ENCODE measurements around the gene CRISPLD2. TPM values are rescaled to one million over a fixed set of nuclear protein-coding genes. Genes with fewer than 3 reads are reported as not detected.

The CRISPLD2 gene
- total RNA-seq, 1 donor from 2014 or later: not detected

DNA sequence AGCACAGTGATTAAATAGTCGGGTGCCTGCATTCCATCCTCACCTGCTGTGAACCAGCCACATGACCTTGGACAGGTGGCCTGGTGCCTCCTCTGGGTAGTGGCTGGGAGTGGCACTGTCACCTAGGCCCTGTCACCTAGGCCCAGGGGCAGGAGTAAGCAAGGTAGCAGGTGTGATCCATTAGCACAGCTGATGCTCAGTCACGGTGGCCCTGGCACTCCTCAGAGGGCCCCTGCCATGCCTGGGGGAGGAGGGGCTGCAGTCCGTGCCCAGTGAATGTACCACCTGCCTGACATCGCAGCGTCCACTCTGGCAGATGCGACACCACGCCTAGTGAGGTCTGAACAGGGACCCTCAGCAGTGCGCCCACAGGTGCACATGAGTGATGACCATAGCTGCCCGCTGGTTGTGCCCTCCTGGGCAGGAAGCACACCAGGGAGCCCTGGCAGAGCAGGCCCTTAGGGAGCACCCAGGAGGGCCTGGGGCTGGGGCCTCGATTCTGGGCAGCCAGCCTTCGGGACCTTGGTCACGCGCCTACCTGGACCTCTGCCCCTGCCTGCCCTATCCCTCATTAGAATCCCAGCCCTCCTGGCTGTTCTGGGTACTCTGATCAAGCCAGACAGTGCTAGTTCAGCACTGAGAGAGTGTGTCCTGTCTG is 33.1 kb upstream of the CRISPLD2 start:
- ATAC-seq (ENCODE audit: low read depth): no peak
- no peaks in the 10 kb centered on the region for H3K27me3 Mint-ChIP-seq
- no peaks in the 10 kb centered on the region for H3K9me3 Mint-ChIP-seq
- TF ChIP-seq, protein P1, sequence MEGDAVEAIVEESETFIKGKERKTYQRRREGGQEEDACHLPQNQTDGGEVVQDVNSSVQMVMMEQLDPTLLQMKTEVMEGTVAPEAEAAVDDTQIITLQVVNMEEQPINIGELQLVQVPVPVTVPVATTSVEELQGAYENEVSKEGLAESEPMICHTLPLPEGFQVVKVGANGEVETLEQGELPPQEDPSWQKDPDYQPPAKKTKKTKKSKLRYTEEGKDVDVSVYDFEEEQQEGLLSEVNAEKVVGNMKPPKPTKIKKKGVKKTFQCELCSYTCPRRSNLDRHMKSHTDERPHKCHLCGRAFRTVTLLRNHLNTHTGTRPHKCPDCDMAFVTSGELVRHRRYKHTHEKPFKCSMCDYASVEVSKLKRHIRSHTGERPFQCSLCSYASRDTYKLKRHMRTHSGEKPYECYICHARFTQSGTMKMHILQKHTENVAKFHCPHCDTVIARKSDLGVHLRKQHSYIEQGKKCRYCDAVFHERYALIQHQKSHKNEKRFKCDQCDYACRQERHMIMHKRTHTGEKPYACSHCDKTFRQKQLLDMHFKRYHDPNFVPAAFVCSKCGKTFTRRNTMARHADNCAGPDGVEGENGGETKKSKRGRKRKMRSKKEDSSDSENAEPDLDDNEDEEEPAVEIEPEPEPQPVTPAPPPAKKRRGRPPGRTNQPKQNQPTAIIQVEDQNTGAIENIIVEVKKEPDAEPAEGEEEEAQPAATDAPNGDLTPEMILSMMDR (IDR thresholded peaks at IDR 0.05): no peak
- intact Hi-C loops (cut with micrococcal nuclease): no loop called here
- CTCF ChIA-PET: no interaction called here
- no peaks in the 10 kb centered on the region for H3K4me1 Mint-ChIP-seq
- DNase-seq: no peak
- peaks cover 20% of the 10 kb centered on the region for H3K36me3 Mint-ChIP-seq (ENCODE audit: low read depth)
- H3K27ac Mint-ChIP-seq: no peak overlapping the region
- no peak overlapping the region for H3K4me3 Mint-ChIP-seq
- POLR2A ChIA-PET: no interaction called here

DNA sequence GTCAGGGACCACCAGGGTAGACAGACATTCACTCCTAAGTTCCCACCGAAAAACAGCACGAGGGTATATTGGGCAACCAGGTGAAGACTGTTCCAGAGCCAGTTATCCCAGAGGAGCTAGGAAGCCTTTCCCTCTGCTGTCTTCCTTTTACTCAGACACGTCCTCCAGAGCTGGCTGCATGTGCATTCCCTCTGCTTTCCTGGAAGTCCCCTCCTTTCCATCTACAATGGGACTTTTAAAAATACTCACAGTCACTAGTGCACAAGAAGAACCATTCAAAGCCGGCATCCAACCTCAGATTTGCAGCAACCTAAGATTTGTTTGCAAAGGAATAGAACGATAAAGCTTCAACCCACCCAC is 32.5 kb upstream of the CRISPLD2 start:
- H3K27ac Mint-ChIP-seq: no peak overlapping the region
- intact Hi-C loops (cut with micrococcal nuclease): no loop called here
- H3K4me3 Mint-ChIP-seq: no peak overlapping the region

DNA sequence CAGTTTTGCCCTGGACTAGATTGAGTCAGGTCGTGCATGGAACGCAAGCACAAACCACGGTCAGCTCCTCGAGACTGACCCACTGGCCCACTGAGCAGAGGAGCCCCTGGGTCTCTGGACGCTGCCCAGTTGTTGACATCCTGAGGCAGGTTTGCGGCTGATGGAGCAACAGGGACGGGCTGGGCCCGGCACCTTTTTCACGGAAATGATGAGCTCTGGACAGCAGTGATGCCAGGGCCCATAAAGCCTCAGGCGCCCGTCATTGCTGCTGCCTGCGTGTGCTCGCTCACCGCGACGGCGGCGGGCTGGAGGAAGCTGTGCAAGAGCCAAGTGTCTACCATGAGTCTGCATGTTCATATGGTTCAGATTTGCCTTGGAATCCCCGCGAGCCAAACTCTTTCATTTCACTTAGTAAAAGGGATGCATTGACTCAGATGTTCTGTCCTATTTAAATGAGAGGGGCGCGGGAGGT is 30.8 kb upstream of the CRISPLD2 start:
- intact Hi-C loops (cut with micrococcal nuclease): no loop called here
- POLR2A ChIA-PET: no interaction called here
- ATAC-seq (ENCODE audit: low read depth) (no peak), DNase-seq (no peak)
- TF ChIP-seq, protein P1 (IDR thresholded peaks at IDR 0.05): no peak
- Mint-ChIP-seq H3K27ac (no peak overlapping the region), H3K27me3 (no peaks in the 10 kb centered on the region), H3K9me3 (no peaks in the 10 kb centered on the region), H3K4me1 (no peaks in the 10 kb centered on the region), H3K4me3 (no peak overlapping the region), H3K36me3 (ENCODE audit: low read depth) (peaks cover 14% of the 10 kb centered on the region)
- CTCF ChIA-PET: no interaction called here

More for the DNA sequence above, 32.5 kb upstream of the CRISPLD2 start:
- CTCF ChIA-PET: no interaction called here
- no peak for ATAC-seq (ENCODE audit: low read depth)
- Mint-ChIP-seq H3K4me1 (no peaks in the 10 kb centered on the region), H3K36me3 (ENCODE audit: low read depth) (peaks cover 17% of the 10 kb centered on the region), H3K27me3 (no peaks in the 10 kb centered on the region), H3K9me3 (no peaks in the 10 kb centered on the region)
- POLR2A ChIA-PET: no interaction called here
- no peak for DNase-seq
- TF ChIP-seq, protein P1 (IDR thresholded peaks at IDR 0.05): no peak

DNA sequence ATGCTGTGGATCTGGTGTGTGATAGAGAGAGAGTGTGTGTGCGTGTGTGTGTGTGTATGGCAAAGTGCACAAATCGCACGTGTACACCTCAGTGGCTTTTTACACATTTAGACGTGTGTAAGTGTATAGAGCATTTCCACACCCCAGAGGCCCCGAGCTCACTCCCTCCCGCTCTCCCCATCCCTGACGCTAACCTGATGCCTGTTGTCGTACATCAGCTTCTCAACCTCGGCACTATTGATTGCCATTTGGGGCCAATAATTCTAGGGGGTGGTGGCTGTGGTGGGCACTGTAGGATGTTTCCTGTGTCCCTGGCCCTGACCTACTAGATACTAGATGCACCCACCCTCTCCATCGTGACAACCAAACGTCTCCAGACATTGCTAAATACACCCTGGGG is 30.4 kb upstream of the CRISPLD2 start:
- DNase-seq (no peak), ATAC-seq (ENCODE audit: low read depth) (no peak)
- H3K36me3 Mint-ChIP-seq (ENCODE audit: low read depth): peaks cover 13% of the 10 kb centered on the region
- no peaks in the 10 kb centered on the region for H3K9me3 Mint-ChIP-seq
- ChIA-PET CTCF (no interaction called here), POLR2A (no interaction called here)
- H3K27me3 Mint-ChIP-seq: no peaks in the 10 kb centered on the region
- intact Hi-C loops (cut with micrococcal nuclease): no loop called here
- TF ChIP-seq, protein P1 (IDR thresholded peaks at IDR 0.05): no peak
- H3K27ac Mint-ChIP-seq: no peak overlapping the region
- H3K4me3 Mint-ChIP-seq: no peak overlapping the region
- no peaks in the 10 kb centered on the region for H3K4me1 Mint-ChIP-seq

DNA sequence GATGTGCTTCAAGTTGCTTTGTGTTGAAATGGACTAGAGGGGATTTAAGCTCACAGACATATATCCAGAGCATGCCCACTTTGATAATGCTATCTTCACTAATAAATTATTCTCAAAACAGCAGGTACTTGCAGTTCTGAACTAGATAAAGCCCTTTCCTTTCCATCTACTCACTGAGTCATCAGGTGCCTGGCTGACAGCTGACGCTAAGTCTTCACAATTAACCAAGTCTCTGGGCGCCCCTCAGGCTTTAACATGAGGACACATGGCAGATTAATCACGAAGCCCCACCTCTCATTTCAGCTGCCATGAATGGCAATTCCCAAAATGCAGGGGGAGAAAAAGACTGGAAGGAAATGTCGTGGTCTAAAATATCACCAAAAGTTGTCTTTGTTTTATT is 29.5 kb upstream of the CRISPLD2 start:
- no peak for DNase-seq
- CTCF ChIA-PET: no interaction called here
- H3K4me3 Mint-ChIP-seq: no peak overlapping the region

More for the DNA sequence above, 29.5 kb upstream of the CRISPLD2 start:
- peaks cover 13% of the 10 kb centered on the region for H3K36me3 Mint-ChIP-seq (ENCODE audit: low read depth)
- no peak for ATAC-seq (ENCODE audit: low read depth)
- POLR2A ChIA-PET: no interaction called here
- H3K9me3 Mint-ChIP-seq: no peaks in the 10 kb centered on the region
- intact Hi-C loops (cut with micrococcal nuclease): no loop called here
- TF ChIP-seq, protein P1 (IDR thresholded peaks at IDR 0.05): no peak
- H3K27me3 Mint-ChIP-seq: no peaks in the 10 kb centered on the region
- H3K27ac Mint-ChIP-seq: no peak overlapping the region
- H3K4me1 Mint-ChIP-seq: no peaks in the 10 kb centered on the region

Data from activated B cell treated with CpG ODN at 0.5 μM for 24 hours (primary cell).